Upper lobe of right lung (tissue), 1 donor: ENCODE data around the gene AFDN. TPM values are rescaled to one million over a fixed set of nuclear protein-coding genes. Genes with fewer than 3 reads are reported as not detected.

Experiments used
- ATAC-seq: fragments of 200-7000 bp; cut with Tn5 transposase; one replicate; pipeline ENCODE4 v1.9.1; 2020; ENCODE audit warnings: mild to moderate bottlenecking, moderate library complexity
- DNase-seq: peaks from one replicate; pipeline ENCODE4 v3.0.0-alpha.2; 2020
- H3K27ac ChIP-seq: fragments of 200-600 bp; one replicate; pipeline ENCODE4 v1.8.0; 2022
- H3K27me3 ChIP-seq: fragments of 200-600 bp; one replicate; pipeline ENCODE4 v1.8.0; 2022; ENCODE audit warnings: mild to moderate bottlenecking
- H3K36me3 ChIP-seq: fragments of 200-600 bp; one replicate; pipeline ENCODE4 v1.8.0; 2022
- H3K4me1 ChIP-seq: fragments of 200-600 bp; one replicate; pipeline ENCODE4 v1.8.0; 2022
- H3K4me3 ChIP-seq: fragments of 200-600 bp; one replicate; pipeline ENCODE4 v1.8.0; 2022; ENCODE audit warnings: mild to moderate bottlenecking
- H3K9me3 ChIP-seq: fragments of 200-600 bp; one replicate; pipeline ENCODE4 v1.8.0; 2022
- intact Hi-C: fragments of 100-400 bp; cut with DNase I; formaldehyde crosslinking; loops from one replicate; pipeline ENCODE4 v1.11.0; 2022
- total RNA-seq: library from RNA; stranded (reverse); fragmentation: NEBNext Ultra II Directional; extraction: Animal tissue kit (Norgen Biotek cat#: 25700); gene quantifications from one replicate; pipeline ENCODE4 v1.2.1, GENCODE V29; 2021
- TF ChIP-seq, protein P1 (sequence below): fragments of 200-600 bp; IDR thresholded peaks from one replicate; pipeline ENCODE4 v1.8.0; 2022; ENCODE audit warnings: antibody characterized with exemption
- donor health status: DM: no; HTN: yes; CAD: no; lungs with severe emphysema.

The AFDN gene
- total RNA-seq, 1 donor from 2014 or later = 179 TPM

- H3K27me3 ChIP-seq = no peaks in the 10 kb centered on the region
- H3K4me3 ChIP-seq = peak overlapping the region; percentile 37
- intact Hi-C loops = no loop called here
- H3K4me1 ChIP-seq = peaks cover 16% of the 10 kb centered on the region
- DNase-seq (no peak), ATAC-seq (peak; percentile 68)
- H3K9me3 ChIP-seq = no peaks in the 10 kb centered on the region
- peak overlapping the region; percentile 73 for H3K27ac ChIP-seq
- H3K36me3 ChIP-seq = peaks cover 28% of the 10 kb centered on the region
- TF ChIP-seq, protein P1, sequence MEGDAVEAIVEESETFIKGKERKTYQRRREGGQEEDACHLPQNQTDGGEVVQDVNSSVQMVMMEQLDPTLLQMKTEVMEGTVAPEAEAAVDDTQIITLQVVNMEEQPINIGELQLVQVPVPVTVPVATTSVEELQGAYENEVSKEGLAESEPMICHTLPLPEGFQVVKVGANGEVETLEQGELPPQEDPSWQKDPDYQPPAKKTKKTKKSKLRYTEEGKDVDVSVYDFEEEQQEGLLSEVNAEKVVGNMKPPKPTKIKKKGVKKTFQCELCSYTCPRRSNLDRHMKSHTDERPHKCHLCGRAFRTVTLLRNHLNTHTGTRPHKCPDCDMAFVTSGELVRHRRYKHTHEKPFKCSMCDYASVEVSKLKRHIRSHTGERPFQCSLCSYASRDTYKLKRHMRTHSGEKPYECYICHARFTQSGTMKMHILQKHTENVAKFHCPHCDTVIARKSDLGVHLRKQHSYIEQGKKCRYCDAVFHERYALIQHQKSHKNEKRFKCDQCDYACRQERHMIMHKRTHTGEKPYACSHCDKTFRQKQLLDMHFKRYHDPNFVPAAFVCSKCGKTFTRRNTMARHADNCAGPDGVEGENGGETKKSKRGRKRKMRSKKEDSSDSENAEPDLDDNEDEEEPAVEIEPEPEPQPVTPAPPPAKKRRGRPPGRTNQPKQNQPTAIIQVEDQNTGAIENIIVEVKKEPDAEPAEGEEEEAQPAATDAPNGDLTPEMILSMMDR = no peak
Measured at GRCh38 chr6:167932468-167933276, 106.0 kb downstream of the AFDN start.

GRCh38 chr6:167933290-167933689 is 106.6 kb downstream of the AFDN start:
- H3K36me3 ChIP-seq = peaks cover 22% of the 10 kb centered on the region
- peak overlapping the region; percentile 73 for H3K27ac ChIP-seq
- H3K9me3 ChIP-seq = no peaks in the 10 kb centered on the region
- ATAC-seq (no peak), DNase-seq (no peak)
- H3K4me1 ChIP-seq = peaks cover 21% of the 10 kb centered on the region
- H3K27me3 ChIP-seq = no peaks in the 10 kb centered on the region
- intact Hi-C loops = no loop called here
- peak overlapping the region; percentile 37 for H3K4me3 ChIP-seq
- TF ChIP-seq, protein P1 = no peak

GRCh38 chr6:167933847-167934246 is 107.1 kb downstream of the AFDN start:
- ATAC-seq = no peak
- peaks cover 17% of the 10 kb centered on the region for H3K36me3 ChIP-seq
- H3K9me3 ChIP-seq = no peaks in the 10 kb centered on the region
- peak overlapping the region; percentile 73 for H3K27ac ChIP-seq
- no peak for DNase-seq
- TF ChIP-seq, protein P1 = no peak
- H3K4me3 ChIP-seq = peak overlapping the region; percentile 12
- no peaks in the 10 kb centered on the region for H3K27me3 ChIP-seq
- H3K4me1 ChIP-seq = peaks cover 21% of the 10 kb centered on the region
- intact Hi-C loops = no loop called here

DNA sequence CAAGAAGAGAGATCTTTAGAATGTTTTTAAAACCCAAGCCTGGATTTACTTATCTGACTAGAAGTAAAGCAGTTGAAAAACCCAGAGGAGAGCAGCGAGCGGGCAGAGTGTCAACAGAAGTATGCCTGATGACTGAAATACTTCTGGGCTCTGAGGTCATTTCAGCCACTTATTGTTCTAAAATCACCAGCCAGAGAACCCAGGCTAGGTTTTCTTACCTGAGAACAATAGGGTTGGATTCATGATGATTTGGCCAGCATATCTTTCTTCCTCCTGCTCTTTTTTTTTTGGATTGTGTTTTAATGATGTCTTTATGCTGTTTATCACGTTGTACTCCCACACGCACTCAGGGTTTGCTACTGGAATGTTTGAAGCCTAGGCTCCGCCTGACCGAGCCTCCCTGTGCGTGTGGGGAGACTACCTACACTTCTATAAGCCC is 107.7 kb downstream of the AFDN start:
- Histone ChIP-seq H3K36me3 (peaks cover 11% of the 10 kb centered on the region), H3K27me3 (no peaks in the 10 kb centered on the region), H3K9me3 (no peaks in the 10 kb centered on the region), H3K4me3 (peak overlapping the region; percentile 12), H3K27ac (peak overlapping the region; percentile 73), H3K4me1 (peaks cover 21% of the 10 kb centered on the region)
- intact Hi-C loops = no loop called here
- ATAC-seq (peak; percentile 67), DNase-seq (no peak)
- TF ChIP-seq, protein P1 = no peak

DNA sequence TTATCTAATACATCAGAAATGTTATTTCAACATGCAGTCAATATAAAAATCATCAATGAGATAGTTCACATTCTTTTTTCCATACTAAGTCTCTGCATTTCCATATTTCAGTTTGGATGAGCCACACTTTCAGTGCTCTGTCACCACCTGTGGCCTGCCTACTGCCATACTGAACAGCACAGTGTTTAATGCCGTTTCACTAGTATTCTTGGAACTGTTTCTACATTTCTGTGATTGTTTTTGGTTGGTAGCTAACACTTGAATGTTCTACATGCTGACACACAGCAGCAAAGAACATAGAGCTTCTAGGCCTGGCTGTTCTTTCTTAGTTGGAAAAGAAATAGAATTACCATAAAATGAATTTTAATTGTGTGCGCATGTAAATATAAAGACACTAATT is 109.3 kb downstream of the AFDN start:
- H3K4me3 ChIP-seq = no peak overlapping the region
- no peaks in the 10 kb centered on the region for H3K36me3 ChIP-seq
- DNase-seq (no peak), ATAC-seq (no peak)
- TF ChIP-seq, protein P1 = no peak
- peaks cover 20% of the 10 kb centered on the region for H3K4me1 ChIP-seq
- no peaks in the 10 kb centered on the region for H3K9me3 ChIP-seq
- intact Hi-C loops = no loop called here
- no peaks in the 10 kb centered on the region for H3K27me3 ChIP-seq
- no peak overlapping the region for H3K27ac ChIP-seq
